Gastroesophageal sphincter (tissue), 3 donors: Measurements from ENCODE around the gene SLC35F3.

ENCODE experiments used
- CTCF ChIP-seq, 4 experiments: fragments of 200-600 bp in 2 of 4; fragments of 450-650 bp in 2 of 4; sonication (generic) in 1 of 4; IDR thresholded peaks; one replicate each; pipeline ENCODE4 v1.5.1; 2017 to 2019; ENCODE audit warnings: antibody characterized with exemption in 4 of 4, mild to moderate bottlenecking in 2 of 4, moderate library complexity in 2 of 4
- EP300 ChIP-seq: sonication (generic); formaldehyde crosslinking; IDR thresholded peaks from one replicate; pipeline ENCODE4 v1.6.1; 2017; ENCODE audit warnings: antibody characterized with exemption, mild to moderate bottlenecking
- POLR2A ChIP-seq, 2 donors: fragments of 450-650 bp; IDR thresholded peaks; one replicate each; pipeline ENCODE4 v1.6.1; 2017; ENCODE audit warnings: antibody characterized with exemption in 2 of 2, mild to moderate bottlenecking in 2 of 2, moderate library complexity in 1 of 2

- no peak for TF ChIP-seq POLR2A (IDR thresholded peaks at IDR 0.05)
- no peak for TF ChIP-seq EP300
- TF ChIP-seq CTCF (IDR thresholded peaks at IDR 0.05), result no peak
Observed at GRCh38 chr1:234072793-234073192, 168.3 kb downstream of the SLC35F3 start.
